Astrocyte of the cerebellum (primary cell): ENCODE data around the gene ATP4A.

Source experiments
- DNase-seq: peaks from one replicate; pipeline ENCODE4 v3.0.0-alpha.2; 2011; ENCODE audit warnings: low read depth
- H3K4me3 ChIP-seq: 2 replicates; pipeline ENCODE4 v1.5.1; 2011; ENCODE audit warnings: mild to moderate bottlenecking, low read depth, low read length, moderate library complexity
- in situ Hi-C: cut with HindIII; loops from 2 replicates; pipeline ENCODE4 v1.10.0; 2017; ENCODE audit warnings: low sequenced_read_pairs
- TF ChIP-seq, protein P1 (sequence below): IDR thresholded peaks from 2 replicates; pipeline ENCODE4 v1.5.1; 2012; ENCODE audit warnings: low read length, low read depth, moderate library complexity, mild to moderate bottlenecking; ENCODE audit errors: missing control alignments

The ATP4A gene

DNA sequence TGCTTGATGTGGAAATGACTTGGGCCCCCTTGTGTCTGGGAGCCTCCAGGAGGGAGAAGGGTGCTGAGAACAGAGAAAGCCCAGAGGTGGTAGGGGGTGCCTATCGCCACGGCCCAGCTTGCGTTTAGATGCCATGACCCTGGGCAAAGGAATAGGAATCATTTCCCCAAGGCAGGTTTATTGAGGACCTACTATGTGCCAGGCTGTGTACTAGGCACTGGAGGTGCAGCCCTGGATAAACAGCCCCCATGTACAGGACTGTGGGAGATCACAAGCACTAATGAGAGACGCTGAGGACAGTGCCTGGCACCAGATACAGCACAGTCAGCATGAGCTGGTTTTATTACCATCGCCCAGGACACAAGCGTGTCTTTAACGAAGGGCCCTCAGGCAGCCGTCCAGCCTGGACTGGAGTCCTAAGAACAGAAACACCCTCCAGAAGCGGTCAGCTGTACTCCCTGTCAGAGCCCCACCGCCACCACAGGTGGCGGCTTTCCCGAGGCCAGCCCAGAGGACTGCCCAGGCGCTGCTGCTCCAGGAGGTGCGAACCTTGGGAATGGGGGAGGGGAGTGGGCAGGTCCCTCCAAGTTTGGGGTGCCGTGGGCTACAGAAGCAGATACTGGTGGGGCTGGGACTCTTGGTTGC lies 13.5 kb downstream of the ATP4A start:
- TF ChIP-seq, protein P1, sequence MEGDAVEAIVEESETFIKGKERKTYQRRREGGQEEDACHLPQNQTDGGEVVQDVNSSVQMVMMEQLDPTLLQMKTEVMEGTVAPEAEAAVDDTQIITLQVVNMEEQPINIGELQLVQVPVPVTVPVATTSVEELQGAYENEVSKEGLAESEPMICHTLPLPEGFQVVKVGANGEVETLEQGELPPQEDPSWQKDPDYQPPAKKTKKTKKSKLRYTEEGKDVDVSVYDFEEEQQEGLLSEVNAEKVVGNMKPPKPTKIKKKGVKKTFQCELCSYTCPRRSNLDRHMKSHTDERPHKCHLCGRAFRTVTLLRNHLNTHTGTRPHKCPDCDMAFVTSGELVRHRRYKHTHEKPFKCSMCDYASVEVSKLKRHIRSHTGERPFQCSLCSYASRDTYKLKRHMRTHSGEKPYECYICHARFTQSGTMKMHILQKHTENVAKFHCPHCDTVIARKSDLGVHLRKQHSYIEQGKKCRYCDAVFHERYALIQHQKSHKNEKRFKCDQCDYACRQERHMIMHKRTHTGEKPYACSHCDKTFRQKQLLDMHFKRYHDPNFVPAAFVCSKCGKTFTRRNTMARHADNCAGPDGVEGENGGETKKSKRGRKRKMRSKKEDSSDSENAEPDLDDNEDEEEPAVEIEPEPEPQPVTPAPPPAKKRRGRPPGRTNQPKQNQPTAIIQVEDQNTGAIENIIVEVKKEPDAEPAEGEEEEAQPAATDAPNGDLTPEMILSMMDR: no peak
- DNase-seq: no peak
- no peak overlapping the region for H3K4me3 ChIP-seq
- in situ Hi-C loops: no loop called here

DNA sequence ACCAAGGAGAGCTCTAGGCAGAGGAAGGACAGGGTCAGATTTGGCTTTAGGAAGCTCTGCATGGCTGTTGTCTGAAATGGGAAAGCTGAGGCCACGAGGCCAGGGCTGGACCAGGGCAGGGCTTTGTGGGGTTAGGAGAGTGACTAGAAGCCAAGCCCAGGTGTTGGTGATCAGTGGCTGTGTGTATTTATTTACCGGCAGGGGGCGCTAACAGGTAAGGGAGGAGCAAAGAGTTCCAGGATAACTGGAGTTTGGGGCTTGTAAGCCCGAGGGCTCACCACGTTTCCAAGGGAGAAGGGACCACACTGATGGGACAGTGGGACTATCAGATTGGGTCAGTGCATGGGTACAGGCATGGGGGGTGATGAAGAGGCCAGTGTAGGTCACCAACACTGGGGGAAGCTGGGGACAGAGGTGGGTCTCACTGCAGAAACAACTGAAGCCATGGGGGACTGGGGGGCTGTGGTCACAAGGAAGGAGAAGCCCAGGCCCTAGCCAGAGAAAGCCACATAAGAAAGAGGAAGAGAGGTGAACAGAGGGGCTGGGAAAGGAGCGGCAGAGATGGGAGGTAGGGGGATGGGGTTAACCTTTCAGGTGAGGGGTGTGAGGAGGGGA lies 14.2 kb downstream of the ATP4A start:
- DNase-seq: peak; percentile 52
- in situ Hi-C loops: no loop called here
- no peak overlapping the region for H3K4me3 ChIP-seq
- TF ChIP-seq, protein P1: peak; percentile 70

DNA sequence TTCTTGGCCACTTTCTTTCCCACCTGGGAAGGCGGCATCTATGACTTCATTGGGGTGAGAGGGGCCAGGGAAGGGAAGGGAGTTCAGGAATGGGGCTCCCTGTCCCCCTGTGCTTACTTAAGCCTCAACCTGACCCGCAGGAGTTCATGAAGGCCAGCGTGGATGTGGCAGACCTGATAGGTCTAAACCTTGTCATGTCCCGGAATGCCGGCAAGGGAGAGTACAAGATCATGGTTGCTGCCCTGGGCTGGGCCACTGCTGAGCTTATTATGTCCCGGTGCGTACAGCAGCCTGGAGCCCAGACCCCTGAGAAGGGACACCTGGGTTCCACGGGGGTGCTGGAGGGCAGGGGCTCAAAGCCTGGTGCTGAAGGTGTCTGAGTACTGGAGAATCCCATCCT lies 16.9 kb downstream of the ATP4A start:
- peak overlapping the region; percentile 89 for H3K4me3 ChIP-seq
- TF ChIP-seq, protein P1: no peak
- DNase-seq: no peak
- in situ Hi-C loops: no loop called here

DNA sequence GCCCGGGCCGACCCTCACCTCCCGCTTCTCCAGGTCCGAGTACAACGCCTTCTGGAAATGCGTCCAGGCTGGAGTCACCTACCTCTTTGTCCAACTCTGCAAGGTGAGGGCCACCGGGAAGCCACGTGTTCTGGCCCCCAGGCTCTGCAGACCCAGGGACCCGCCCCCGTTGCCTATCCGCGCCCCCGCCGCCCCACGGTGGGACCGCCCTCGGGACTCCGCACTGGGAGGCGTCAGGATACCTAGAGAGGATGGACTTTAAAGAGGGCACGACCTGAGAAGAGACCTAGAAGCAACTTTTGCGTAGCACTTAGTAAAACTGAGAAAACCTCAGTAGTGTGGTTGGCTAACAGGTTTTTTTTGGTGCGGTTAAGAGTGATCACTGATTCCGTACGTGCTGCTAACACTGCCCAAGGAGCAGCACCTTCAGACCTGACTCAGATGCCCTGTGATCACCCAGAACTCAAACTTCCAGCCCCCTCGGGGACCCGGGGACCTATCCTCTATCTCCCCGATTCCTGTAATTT lies 17.5 kb downstream of the ATP4A start:
- in situ Hi-C loops: no loop called here
- TF ChIP-seq, protein P1: no peak
- H3K4me3 ChIP-seq: peak overlapping the region; percentile 89
- no peak for DNase-seq

DNA sequence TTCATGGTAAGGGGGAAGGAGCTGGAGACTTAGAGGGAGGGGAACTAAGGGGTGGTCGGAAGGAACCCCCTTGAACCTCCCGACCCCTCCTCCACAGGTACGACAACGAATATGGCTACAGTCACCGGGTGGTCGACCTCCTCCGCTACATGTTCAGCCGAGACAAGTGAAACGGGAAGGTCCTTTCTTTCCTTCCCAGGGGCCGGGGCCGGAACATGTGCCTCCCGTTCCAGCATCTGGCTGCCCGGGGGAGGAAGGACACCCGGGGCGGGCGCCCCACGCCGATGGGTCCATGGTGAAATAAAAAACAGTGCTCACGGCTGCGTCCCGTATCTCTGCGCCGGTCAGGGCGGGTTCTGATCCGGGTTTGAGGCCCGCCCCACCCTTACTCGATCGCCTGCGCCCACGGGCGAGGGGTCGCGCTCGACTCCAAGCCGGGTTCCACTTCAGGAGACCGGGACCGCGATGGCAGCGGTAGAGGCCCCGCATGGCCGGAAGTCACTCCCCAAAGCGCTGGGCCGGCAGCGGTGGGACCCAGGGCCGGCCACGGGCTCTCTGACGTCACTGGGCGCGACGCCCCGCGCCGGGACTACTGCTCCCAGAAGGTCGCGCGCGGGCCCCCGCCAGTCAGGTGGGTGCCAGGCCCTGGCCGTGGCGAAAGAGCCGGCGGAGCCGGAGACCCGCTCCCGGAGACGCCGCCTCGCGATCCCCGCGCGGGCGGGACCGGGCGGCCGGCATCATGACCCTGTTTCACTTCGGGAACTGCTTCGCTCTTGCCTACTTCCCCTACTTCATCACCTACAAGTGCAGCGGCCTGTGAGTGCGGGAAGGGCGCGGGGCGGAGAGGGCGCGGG lies 18.2 kb downstream of the ATP4A start, which contains the start of gene TMEM147:
Gene TMEM147, plus strand, starts transcription at position 626 of the 854 bp plus-strand sequence. Its CDS starts 114 bp downstream, at position 740.
- in situ Hi-C loops: no loop called here
- peak within 1 kb of the TSS; percentile 89 for H3K4me3 ChIP-seq
- TF ChIP-seq, protein P1: no peak
- peak; percentile 42 for DNase-seq

DNA sequence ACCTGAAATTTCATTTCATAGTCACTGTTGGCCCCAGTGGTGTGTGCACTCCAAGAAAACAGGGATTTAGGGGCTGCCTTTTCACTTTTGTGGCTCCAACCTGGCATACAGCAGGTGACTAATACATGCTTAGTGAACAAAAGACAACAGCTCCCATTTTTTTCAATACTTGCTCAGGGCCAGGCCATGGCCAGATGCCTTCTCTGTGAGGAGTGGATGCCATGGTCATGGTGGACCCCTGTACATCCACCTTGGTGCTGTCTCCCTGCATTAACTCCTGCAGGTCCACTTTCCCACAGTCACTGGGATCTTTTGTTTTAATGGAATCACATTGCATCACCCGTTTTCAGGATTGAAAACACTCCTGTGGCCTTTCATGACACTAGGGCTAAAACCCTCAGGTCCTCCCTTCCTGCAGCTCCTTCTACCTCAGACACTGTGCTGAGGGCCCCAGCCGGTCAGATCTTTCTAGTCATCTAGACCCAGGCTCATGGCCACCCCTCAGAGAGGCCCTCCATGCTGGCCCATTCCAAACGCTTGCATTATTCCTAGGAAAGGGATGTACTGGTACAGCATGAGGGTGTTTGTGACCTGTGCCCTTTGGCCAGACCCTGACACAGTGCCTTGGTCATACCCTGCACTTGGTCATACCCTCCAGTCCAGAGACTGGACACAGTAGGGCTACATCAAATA lies 19.2 kb downstream of the ATP4A start:
- no peak for DNase-seq
- peak overlapping the region; percentile 89 for H3K4me3 ChIP-seq
- TF ChIP-seq, protein P1: no peak
- in situ Hi-C loops: no loop called here
